GM13976 (cell line): ENCODE measurements around the gene FBXO38.
"Not testable (repeated sequence)": the region's sequence is repeated elsewhere in the genome, so short reads cannot be mapped to it uniquely, and the experiment has no call there.

Experiments
- DNase-seq: peaks from one replicate; pipeline ENCODE4 v3.0.0; 2012; ENCODE audit warnings: low spot score
- in situ Hi-C: fragments of 300-500 bp; cut with MboI; formaldehyde crosslinking; loops from one replicate; pipeline ENCODE4 v1.12.0; 2022; ENCODE audit warnings: low sequenced_read_pairs, mixed read lengths, inconsistent platforms; ENCODE audit not compliant: unreplicated experiment
- TF ChIP-seq, protein P1 (sequence below): IDR thresholded peaks from 2 replicates; pipeline ENCODE4 v1.5.1; 2012; ENCODE audit warnings: borderline replicate concordance, mild to moderate bottlenecking; ENCODE audit not compliant: insufficient read depth; ENCODE audit errors: extremely low read depth, missing control alignments, control extremely low read depth

Gene FBXO38

GRCh38 chr5:148459669-148460068 lies 75.9 kb downstream of the FBXO38 start:
- no peak for DNase-seq
- in situ Hi-C loops = loop anchor here (10.0 to 25.0 kb wide), 2 partner anchors 255 to 272 kb away; no protein-coding TSS in a partner anchor
- TF ChIP-seq, protein P1, sequence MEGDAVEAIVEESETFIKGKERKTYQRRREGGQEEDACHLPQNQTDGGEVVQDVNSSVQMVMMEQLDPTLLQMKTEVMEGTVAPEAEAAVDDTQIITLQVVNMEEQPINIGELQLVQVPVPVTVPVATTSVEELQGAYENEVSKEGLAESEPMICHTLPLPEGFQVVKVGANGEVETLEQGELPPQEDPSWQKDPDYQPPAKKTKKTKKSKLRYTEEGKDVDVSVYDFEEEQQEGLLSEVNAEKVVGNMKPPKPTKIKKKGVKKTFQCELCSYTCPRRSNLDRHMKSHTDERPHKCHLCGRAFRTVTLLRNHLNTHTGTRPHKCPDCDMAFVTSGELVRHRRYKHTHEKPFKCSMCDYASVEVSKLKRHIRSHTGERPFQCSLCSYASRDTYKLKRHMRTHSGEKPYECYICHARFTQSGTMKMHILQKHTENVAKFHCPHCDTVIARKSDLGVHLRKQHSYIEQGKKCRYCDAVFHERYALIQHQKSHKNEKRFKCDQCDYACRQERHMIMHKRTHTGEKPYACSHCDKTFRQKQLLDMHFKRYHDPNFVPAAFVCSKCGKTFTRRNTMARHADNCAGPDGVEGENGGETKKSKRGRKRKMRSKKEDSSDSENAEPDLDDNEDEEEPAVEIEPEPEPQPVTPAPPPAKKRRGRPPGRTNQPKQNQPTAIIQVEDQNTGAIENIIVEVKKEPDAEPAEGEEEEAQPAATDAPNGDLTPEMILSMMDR = no peak

GRCh38 chr5:148465381-148466235 lies 81.8 kb downstream of the FBXO38 start:
- TF ChIP-seq, protein P1 = no peak
- DNase-seq = no peak
- in situ Hi-C loops = loop anchor here (10.0 to 25.0 kb wide), 2 partner anchors 249 to 278 kb away; no protein-coding TSS in a partner anchor

DNA sequence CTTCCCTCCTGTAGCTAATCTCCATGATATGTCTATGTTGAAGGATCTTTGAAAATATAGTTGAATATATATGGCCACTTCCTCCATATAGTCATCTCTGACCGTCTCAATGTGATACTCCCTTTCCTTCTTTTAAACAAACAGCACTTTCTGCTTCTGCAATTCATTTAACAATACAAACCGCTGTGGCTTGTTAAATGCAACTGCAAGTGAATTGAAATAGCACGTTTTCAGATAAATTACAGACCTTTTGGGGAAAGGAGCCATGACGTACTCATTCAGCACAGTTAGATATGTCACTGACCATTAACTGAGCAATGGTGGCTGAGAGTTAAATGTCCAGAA lies 82.5 kb downstream of the FBXO38 start:
- TF ChIP-seq, protein P1 = no peak
- no peak for DNase-seq
- in situ Hi-C loops = loop anchor here (10.0 to 25.0 kb wide), 2 partner anchors 249 to 279 kb away; no protein-coding TSS in a partner anchor

- TF ChIP-seq, protein P1 = no peak
- in situ Hi-C loops = loop anchor here (10.0 to 25.0 kb wide), 2 partner anchors 247 to 281 kb away; no protein-coding TSS in a partner anchor
- no peak for DNase-seq
Observed at GRCh38 chr5:148467958-148468357, 84.2 kb downstream of the FBXO38 start.

DNA sequence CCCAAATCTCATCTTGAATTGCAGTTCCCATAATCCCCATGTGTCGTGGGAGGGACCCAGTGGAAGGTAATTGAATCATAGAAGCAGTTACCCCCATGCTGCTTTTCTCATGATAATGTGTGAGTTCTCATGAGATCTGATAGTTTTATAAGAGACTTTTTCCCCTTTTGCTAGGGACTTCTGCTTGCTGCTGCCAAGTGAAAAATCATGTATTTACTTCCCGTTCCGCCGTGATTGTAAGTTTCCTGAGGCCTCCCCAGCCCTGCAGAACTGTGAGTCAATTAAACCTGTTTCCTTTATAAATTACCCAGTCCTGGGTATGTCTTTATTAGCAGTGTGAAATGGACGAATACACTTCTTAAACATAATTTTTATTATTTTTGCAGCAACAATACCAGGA lies 85.0 kb downstream of the FBXO38 start:
- not testable (repeated sequence) for DNase-seq
- in situ Hi-C loops = loop anchor here (10.0 to 25.0 kb wide), 2 partner anchors 246 to 281 kb away; no protein-coding TSS in a partner anchor

DNA sequence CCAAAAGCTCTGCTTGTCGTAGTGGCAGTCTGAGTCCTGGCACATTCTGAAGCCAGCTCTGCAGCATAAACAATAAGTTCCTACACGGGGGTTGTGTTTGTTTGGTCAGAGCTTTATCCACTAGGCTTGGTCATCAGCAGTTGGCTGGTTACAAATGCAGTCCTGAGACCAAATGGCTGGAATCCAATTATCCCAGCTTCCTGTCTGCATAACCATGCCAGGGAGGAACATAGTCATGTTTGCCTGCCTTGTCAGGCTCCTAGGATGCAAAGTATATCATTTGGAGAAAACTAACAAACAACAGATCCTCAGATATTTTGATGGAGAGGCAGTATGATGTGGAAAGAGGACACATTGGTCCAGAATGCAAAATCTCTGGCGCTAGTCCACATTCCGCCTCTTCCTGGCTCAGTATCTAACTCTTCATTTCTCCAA lies 85.8 kb downstream of the FBXO38 start:
- no peak for DNase-seq
- TF ChIP-seq, protein P1 = no peak
- in situ Hi-C loops = loop anchor here (10.0 to 25.0 kb wide), 2 partner anchors 245 to 282 kb away; no protein-coding TSS in a partner anchor

GRCh38 chr5:148471379-148471778 lies 87.6 kb downstream of the FBXO38 start:
- in situ Hi-C loops = loop anchor here (25.0 kb wide), 1 partner anchor 284 kb away; no protein-coding TSS in a partner anchor
- DNase-seq = no peak
- TF ChIP-seq, protein P1 = no peak
